Esophagus muscularis mucosa (tissue), 4 donors: ENCODE results near the gene RAI1. TPM values are rescaled to one million over a fixed set of nuclear protein-coding genes. Genes with fewer than 3 reads are reported as not detected.

Source experiments
- DNase-seq: peaks from one replicate; pipeline ENCODE4 v3.0.0-alpha.2; 2017; ENCODE audit errors: extremely low spot score
- H3K27ac ChIP-seq, 4 donors: fragments of 200-600 bp; sonication (generic); replicated peaks in 1 of 4; 1 replicate in 3 of 4; 2 replicates in 1 of 4; pipeline ENCODE4 v1.5.1; 2016 to 2019; ENCODE audit warnings: mild to moderate bottlenecking in 1 of 4
- H3K27me3 ChIP-seq, 4 donors: fragments of 200-600 bp; sonication (generic); one replicate each; pipeline versions ENCODE4 v1.5.1 to v1.6.0; 2016 to 2019
- H3K36me3 ChIP-seq, 4 donors: fragments of 200-600 bp; sonication (generic); one replicate each; pipeline ENCODE4 v1.5.1; 2016 to 2019
- H3K4me1 ChIP-seq, 4 donors: fragments of 200-600 bp; sonication (generic); one replicate each; pipeline ENCODE4 v1.5.1; 2016 to 2019
- H3K4me3 ChIP-seq, 4 donors: fragments of 200-600 bp; sonication (generic); 1 replicate in 2 of 4; 2 replicates in 2 of 4; pipeline ENCODE4 v1.5.1; 2016 to 2019; ENCODE audit warnings: mild to moderate bottlenecking in 4 of 4, moderate library complexity in 1 of 4
- H3K9me3 ChIP-seq, 4 donors: fragments of 200-600 bp; sonication (generic); 1 replicate in 3 of 4; 2 replicates in 1 of 4; pipeline ENCODE4 v1.5.1; 2016 to 2019
- EP300 ChIP-seq: sonication (generic); formaldehyde crosslinking; IDR thresholded peaks from one replicate; pipeline ENCODE4 v1.6.1; 2017; ENCODE audit warnings: antibody characterized with exemption
- POLR2A ChIP-seq: fragments of 450-650 bp; IDR thresholded peaks from one replicate; pipeline ENCODE4 v1.6.1; 2017; ENCODE audit warnings: antibody characterized with exemption, moderate library complexity, mild to moderate bottlenecking, low read depth
- POLR2AphosphoS5 ChIP-seq, 2 donors: sonication (generic); formaldehyde crosslinking; IDR thresholded peaks; one replicate each; pipeline ENCODE4 v1.6.1; 2017; ENCODE audit warnings: antibody characterized with exemption in 2 of 2
- WGBS: methylation state at CpG from one replicate; pipeline ENCODE4 v1.1.5; 2018; 5-methylcytosine and 5-hydroxymethylcytosine counted together
- intact Hi-C: fragments of 100-400 bp; cut with DNase I; formaldehyde crosslinking; loops from one replicate; pipeline ENCODE4 v1.15.1; 2023
- total RNA-seq, 4 donors: library from RNA; depleted of rRNA; stranded (reverse); fragments of >200 nt; gene quantifications; one replicate each; pipeline versions ENCODE4 v1.1.0 to v1.2.1, GENCODE V29; 2016
- TF ChIP-seq, protein P1 (sequence below), 3 experiments: fragments of 200-600 bp in 2 of 3; fragments of 450-650 bp in 1 of 3; sonication (generic) in 2 of 3; IDR thresholded peaks; one replicate each; pipeline ENCODE4 v1.5.1; 2017 to 2019; ENCODE audit warnings: antibody characterized with exemption in 3 of 3, mild to moderate bottlenecking in 2 of 3, moderate library complexity in 1 of 3

Gene RAI1
- total RNA-seq, 4 donors from 2014 or later: 18.7 to 41.3 (median 28.3) TPM

DNA sequence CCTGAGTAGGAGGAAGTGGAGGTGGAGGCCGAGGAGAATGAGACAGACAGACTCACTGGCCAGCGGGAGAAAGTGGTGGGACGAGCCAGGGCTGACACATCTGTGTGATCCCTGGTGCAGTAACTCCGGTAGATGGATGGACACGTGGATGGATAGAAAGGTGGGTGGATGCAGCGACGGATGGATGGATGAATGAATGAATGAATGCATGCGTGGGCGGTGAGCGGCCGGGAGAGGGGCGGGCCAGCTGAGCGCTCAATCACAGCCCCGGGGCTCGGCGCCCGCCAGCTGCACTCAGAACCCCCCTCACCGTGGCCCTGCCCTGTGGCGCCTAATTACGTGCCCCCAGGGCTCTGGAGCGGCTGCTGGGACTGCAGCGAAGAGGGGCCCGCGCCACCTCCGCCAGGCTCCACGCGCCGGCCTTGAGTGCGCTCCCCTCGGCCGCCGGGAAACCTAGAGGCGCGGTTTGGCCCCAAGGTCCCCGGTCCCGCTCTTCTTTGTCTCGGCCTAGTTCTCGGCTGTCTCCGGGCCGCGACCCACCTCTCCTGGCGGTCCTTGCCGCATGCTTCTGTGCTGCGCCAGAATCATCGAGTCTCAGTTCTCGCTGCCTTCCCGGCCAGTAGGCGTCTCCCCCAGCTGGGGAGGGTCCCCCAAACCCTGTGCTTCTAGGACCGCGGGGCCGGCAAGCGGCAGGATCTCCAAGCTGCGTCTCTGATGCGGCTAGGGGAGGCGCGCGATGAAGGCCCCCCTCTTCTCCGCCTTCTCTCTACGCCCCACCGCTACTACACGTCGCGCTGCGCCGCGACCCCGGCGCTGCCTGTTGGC is 41.0 kb downstream of the RAI1 start:
- intact Hi-C loops: no loop called here
- Histone ChIP-seq H3K36me3 (peaks cover 0 to 4% (median 0%) of the 10 kb centered on the region in 4 donors), H3K9me3 (no peaks in the 10 kb centered on the region), H3K4me1 (peaks cover 48 to 91% (median 65%) of the 10 kb centered on the region in 4 donors), H3K4me3 (peak overlapping the region; percentile 58 to 68 (median 64)), H3K27me3 (no peaks in the 10 kb centered on the region), H3K27ac (peak overlapping the region; percentile 80 to 85 (median 82))
- no peak for DNase-seq
- TF ChIP-seq, protein P1, sequence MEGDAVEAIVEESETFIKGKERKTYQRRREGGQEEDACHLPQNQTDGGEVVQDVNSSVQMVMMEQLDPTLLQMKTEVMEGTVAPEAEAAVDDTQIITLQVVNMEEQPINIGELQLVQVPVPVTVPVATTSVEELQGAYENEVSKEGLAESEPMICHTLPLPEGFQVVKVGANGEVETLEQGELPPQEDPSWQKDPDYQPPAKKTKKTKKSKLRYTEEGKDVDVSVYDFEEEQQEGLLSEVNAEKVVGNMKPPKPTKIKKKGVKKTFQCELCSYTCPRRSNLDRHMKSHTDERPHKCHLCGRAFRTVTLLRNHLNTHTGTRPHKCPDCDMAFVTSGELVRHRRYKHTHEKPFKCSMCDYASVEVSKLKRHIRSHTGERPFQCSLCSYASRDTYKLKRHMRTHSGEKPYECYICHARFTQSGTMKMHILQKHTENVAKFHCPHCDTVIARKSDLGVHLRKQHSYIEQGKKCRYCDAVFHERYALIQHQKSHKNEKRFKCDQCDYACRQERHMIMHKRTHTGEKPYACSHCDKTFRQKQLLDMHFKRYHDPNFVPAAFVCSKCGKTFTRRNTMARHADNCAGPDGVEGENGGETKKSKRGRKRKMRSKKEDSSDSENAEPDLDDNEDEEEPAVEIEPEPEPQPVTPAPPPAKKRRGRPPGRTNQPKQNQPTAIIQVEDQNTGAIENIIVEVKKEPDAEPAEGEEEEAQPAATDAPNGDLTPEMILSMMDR (IDR thresholded peaks at IDR 0.05): peak in 1 of 3 experiments; percentile 8
- TF ChIP-seq EP300: no peak
- WGBS: 42% methylated on average over 33 of the region's 68 CpGs

DNA sequence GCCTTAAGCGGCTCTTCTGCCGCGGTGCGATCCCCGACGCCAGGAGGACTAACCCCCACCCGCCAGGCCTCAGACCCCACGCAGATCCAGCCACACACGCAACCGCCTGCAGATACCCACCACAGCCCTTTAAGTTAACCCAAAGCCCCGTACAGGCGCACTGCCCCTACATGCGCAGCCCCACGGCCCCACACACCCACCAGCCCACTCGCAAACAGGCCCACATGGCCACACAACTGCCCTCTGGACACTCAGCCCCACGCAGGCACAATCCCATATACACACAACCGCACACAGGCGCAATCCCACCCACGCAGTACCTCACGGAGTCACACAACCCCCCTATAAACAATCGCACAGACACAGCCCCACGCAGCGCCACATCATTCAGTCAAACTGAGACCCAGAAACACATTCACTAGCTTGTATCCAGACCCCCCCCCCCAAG is 41.7 kb downstream of the RAI1 start:
- Histone ChIP-seq H3K4me3 (peak overlapping the region; percentile 58 to 68 (median 64)), H3K4me1 (peaks cover 48 to 91% (median 65%) of the 10 kb centered on the region in 4 donors), H3K27ac (peak overlapping the region; percentile 80 to 85 (median 82)), H3K9me3 (no peaks in the 10 kb centered on the region), H3K36me3 (peaks cover 0 to 7% (median 0%) of the 10 kb centered on the region in 4 donors), H3K27me3 (no peaks in the 10 kb centered on the region)
- WGBS: 45% methylated on average over 23 of the region's 23 CpGs
- TF ChIP-seq, protein P1 (IDR thresholded peaks at IDR 0.05): no peak
- TF ChIP-seq POLR2AphosphoS5 (IDR thresholded peaks at IDR 0.05) (no peak), EP300 (no peak), POLR2A (no peak)
- DNase-seq: no peak
- intact Hi-C loops: no loop called here

DNA sequence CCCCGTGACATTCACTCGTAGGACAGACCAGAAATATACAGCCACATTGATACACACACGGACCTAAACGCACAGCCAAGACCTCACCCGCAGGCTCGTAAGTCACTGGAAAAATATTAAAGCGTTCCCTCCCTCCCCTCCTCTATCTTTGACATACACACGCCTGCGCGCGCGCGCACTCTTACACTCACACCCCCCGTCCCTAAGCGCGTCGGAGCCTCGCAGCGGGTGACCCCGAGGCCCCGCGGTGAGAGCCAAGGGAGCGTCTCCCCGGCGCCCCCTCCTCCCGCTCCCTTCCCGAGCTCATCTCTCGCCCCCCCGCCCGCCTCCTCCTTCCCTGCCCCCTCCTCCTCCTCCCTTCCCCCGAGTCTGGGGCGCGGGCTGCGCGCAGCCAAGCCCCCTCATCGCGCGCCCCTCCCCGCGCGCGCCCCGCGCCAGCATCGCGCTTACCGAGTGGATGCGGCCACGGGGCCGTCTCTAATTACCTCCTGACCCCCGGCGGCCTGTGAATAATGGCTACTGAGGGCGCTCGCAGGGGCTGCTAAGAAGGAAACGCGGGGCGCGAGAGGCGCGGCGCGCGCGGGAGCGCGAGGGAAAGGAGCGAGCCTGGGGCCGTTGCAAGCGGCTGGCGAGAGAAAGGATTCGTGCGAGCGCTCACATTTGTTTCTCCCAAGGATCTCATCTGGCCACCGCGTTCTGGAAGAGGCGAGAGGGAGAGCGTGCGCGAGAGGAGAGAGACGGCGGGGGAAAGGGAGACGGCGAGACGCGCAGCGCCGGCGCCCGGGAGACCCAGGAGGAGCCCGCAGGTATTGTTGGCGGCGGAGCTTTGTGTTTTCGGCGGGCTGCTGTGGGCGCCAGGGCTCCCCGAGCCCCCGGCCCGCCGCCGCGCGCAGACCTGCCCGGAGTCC is 42.4 kb downstream of the RAI1 start:
- intact Hi-C loops: no loop called here
- H3K9me3 ChIP-seq: no peaks in the 10 kb centered on the region
- under 1% methylated on average over 32 of the region's 103 CpGs for WGBS
- TF ChIP-seq, protein P1 (IDR thresholded peaks at IDR 0.05): no peak
- TF ChIP-seq POLR2AphosphoS5 (IDR thresholded peaks at IDR 0.05) (peak in 1 of 2 donors; percentile 47), POLR2A (no peak), EP300 (no peak)
- DNase-seq: no peak
- H3K27ac ChIP-seq: peak overlapping the region; percentile 80 to 85 (median 82)
- no peaks in the 10 kb centered on the region for H3K27me3 ChIP-seq
- H3K4me1 ChIP-seq: peaks cover 45 to 91% (median 62%) of the 10 kb centered on the region in 4 donors
- peaks cover 0 to 7% (median 0%) of the 10 kb centered on the region in 4 donors for H3K36me3 ChIP-seq
- H3K4me3 ChIP-seq: peak overlapping the region; percentile 58 to 68 (median 64)

DNA sequence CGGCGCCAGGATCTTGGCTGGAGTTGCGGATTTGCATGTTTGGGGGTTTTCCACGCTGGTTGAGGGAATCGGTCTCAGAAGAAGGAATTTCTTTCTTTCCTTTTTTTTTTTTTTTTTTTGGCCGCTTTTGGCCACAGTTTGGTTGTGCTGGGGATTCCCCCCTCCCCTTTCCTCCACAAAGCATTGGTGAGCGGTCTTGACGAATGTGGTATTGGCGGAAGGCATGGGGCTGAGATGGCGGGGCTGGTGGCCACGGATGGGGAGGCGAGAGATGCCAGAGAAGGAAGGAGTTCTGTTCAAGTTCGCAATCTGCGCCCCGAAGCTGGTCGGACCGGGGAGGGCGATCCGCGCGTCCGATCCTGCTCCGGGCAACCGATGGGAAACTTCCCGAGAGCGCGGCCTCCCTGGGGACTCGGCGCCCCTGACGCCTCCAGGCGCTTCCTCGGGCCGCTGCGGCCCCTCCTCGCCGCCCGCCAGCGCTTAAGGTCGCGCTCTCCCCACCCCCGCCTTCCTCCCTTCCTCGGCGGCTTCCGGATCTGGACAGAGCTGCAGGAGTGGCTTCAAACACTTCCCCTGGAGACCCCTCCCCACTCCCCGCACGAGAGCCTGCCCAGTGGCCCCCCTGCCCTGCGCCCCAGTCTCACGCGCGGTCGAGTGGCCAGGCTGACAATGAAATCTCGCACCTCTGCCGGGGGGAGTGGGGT is 43.2 kb downstream of the RAI1 start:
- Histone ChIP-seq H3K9me3 (no peaks in the 10 kb centered on the region), H3K4me1 (peaks cover 45 to 91% (median 68%) of the 10 kb centered on the region in 4 donors), H3K4me3 (peak overlapping the region; percentile 58 to 68 (median 64)), H3K36me3 (peaks cover 0 to 7% (median 0%) of the 10 kb centered on the region in 4 donors), H3K27me3 (no peaks in the 10 kb centered on the region), H3K27ac (peak overlapping the region; percentile 80 to 85 (median 82))
- DNase-seq: no peak
- under 1% methylated on average over 24 of the region's 53 CpGs for WGBS
- intact Hi-C loops: no loop called here
- TF ChIP-seq, protein P1 (IDR thresholded peaks at IDR 0.05): no peak
- TF ChIP-seq POLR2A: no peak
- no peak for TF ChIP-seq POLR2AphosphoS5 (IDR thresholded peaks at IDR 0.05)
- no peak for TF ChIP-seq EP300
